GM12801 (cell line): Measurements from ENCODE around the gene N4BP2.

Source experiments
- TF ChIP-seq, protein P1 (sequence below): IDR thresholded peaks from one replicate; pipeline ENCODE4 v1.5.1; 2011; ENCODE audit warnings: control low read depth; ENCODE audit not compliant: insufficient read length; ENCODE audit errors: extremely low read depth

N4BP2 gene

DNA sequence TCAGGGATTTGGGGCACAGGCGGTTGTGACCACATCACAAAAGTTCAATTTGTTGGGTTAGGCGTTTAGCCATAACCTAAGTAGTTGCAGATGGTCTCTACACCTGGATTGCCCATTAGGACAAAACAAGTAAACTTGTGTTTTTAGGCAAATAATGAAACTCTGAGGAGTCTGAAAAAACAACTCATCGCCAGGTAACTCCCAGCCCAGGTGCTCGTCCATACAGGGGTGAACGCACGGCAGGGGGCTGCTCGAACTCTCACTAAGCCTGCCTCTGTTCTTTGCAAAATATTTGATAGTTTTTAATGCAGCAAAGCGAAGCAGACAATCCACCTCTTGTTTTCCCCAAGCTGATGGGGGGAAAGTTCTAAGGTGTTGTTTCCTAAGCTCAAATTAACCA lies 139.6 kb downstream of the N4BP2 start:
- TF ChIP-seq, protein P1, sequence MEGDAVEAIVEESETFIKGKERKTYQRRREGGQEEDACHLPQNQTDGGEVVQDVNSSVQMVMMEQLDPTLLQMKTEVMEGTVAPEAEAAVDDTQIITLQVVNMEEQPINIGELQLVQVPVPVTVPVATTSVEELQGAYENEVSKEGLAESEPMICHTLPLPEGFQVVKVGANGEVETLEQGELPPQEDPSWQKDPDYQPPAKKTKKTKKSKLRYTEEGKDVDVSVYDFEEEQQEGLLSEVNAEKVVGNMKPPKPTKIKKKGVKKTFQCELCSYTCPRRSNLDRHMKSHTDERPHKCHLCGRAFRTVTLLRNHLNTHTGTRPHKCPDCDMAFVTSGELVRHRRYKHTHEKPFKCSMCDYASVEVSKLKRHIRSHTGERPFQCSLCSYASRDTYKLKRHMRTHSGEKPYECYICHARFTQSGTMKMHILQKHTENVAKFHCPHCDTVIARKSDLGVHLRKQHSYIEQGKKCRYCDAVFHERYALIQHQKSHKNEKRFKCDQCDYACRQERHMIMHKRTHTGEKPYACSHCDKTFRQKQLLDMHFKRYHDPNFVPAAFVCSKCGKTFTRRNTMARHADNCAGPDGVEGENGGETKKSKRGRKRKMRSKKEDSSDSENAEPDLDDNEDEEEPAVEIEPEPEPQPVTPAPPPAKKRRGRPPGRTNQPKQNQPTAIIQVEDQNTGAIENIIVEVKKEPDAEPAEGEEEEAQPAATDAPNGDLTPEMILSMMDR, result no peak

DNA sequence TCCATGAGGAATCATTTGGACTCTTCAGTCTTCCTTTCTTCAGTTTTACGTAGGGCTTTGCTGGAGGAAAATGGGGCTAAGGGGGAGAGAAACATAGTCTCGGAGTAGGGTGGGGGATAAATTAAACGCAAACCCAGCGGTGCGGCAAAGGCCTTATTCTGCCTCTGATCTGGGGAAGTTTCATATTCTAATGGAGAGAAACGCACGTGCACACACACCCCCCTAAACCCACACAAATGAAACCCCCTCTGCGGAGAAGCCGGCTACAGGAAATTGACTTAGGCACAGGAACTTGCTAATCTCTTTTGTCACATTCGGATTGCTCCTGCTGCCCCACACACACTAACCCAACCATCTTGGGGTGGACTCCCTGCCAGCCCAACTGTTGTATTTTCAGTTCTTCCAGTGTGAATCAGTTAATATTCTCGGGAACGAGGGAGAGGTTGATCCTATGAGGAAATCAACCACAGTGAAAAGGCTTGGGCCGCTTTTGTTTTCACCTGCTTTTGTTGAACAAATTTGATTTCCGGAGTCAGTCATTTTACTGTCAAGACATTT lies 140.2 kb downstream of the N4BP2 start, which contains the start of gene RHOH:
TSS of gene RHOH (plus strand) at position 308 of the 558 bp plus-strand sequence. CDS start 46,356 bp downstream, outside the sequence.
- TF ChIP-seq, protein P1, result no peak

DNA sequence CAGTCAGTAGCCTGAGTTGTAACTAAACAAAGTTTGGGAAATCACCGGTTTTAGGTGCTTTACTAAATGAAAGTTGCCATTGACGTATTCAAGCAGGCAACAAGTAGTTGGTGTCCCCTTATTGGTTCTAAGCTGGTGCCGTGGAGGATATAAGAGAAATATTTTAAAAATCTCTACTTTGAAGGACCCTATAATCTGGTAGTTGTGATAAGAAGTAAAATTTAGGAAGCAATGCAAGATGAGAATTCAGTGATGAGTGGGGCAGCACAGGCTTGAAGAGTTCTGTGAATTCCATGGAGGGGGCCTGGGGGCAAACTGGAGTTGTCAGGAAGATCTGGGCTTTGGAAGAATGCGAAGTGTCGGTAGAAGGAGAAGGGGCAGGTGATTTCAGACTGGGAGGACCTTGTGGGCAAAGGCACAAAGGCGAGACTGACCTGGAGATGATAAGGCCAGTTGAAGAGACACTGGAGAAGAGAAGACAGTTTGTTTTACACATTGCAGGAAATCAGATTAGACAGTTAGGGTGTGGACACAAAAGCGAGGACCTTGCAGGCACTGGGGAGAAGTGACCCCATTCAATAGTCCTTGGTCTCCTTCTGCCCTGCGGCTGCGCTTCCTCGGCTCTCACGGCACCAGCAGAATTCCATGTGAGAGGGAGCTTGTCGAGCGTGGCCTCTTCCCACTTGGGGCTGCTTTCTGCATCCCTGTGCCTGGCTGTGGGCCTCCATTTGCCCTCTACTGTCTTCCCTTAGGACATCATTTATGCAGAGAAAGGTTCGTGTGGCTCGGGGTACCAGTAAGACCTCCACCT lies 141.4 kb downstream of the N4BP2 start:
- TF ChIP-seq, protein P1, result no peak

DNA sequence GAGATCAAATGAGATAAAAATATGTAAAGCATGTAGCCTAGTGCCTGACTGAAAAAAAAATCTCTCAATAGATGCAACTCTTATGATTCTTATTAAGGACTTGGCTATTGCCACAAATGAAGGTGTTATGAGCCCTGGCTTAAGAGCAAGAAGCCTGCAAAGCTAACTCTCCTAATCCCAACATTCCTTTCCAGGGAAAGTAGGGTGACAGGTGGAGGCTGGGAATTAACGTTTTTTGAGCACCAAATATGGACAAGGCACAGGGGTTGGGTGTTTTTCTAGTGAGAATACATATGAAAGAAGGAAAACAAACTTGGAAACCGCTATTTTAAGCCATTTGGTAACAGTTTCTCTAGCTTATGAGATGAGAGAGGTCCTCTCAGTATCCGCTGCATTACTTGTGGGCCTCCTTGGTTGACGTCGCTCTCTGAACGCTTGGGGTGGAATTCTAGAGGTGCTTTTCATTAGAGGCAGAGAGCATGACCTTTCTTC lies 142.6 kb downstream of the N4BP2 start:
- TF ChIP-seq, protein P1, result no peak

DNA sequence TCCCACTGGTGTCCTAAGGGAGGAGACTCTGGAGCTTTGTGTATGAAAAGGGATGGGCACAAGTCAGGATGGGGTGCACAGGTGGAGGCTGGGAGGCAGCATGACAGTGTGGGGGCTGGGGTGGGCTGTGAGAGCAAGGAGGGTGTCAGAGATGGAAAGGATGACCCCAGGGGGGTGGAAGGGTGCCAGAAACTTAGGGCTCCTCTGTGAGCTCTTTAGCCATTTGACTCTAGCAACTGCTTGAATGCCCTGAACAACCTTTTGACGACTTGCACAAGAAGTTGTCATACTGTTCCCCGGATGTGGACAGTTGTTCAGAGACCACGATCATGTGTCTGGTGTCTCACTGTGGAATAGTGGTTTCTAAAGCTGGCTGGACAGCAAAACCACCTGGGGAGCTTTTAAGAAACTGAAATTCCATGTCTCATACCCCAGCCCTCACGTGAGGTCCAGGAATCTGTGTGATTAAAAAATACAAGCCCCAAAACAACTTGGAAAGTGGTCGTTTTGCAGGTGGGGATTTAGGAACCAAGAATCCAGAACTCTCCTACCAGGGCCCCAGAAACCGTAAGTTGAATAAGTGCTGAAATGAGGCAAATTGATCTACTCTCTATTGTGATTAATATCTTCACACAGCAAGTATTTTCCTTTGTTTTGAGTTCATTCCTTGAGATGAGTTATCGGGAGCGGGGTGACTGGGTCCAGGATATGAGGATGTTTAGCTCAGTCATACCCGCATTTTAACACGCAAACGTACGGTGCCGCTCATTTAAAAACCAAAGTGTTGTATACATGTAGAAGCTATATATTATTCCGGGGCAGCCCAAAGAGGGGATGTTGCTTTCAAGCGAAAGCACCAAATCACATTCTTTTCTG lies 143.6 kb downstream of the N4BP2 start:
- TF ChIP-seq, protein P1, result no peak

DNA sequence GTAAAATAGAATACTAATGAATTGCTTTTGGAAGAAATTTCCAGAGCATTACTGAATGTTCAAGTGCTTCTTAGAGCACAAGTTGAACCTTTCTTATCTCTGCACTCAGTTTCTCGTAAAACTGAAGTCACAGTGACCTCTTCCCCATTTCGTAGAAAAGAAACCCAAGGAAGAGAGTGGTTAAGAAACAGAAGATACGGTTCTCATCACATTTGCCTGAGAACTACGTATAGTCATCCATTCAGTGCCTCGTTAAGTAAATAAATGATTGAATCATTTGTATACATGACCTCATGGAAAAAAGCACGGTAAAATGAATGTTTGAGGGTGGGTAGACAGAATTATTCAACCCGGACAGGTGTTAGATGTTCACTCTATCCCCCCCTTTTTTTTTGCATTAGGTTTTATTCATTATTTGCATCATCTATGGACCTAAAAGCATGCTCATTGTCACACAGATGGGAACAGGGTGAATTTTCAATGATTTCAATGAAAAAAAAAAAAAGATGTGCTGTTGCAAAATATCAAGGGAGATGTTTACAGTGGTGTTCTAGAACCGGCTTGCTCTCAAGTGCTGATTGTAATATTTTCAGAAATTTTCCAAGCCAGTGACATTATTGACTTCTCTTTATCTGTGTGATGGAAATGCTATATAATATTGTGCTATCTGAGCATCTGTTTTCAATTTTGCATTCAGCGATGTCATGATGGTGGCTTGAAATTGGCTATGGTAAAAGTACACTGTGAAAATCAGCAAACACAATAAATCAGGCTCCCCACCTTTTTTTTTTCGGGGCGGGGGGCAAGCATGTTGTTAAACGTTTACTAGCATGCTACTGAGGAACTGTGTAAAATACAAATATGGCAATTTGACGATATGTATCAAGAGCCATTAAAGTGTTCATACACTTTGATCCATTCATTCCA lies 144.5 kb downstream of the N4BP2 start:
- TF ChIP-seq, protein P1, result no peak
